SIG-M5 (cell line): ENCODE data around the gene ATP13A1.

Experiments
- DNase-seq: peaks from one replicate; lab custom pipeline; 2025; lab: John Stamatoyannopoulos, UW

The ATP13A1 gene

DNA sequence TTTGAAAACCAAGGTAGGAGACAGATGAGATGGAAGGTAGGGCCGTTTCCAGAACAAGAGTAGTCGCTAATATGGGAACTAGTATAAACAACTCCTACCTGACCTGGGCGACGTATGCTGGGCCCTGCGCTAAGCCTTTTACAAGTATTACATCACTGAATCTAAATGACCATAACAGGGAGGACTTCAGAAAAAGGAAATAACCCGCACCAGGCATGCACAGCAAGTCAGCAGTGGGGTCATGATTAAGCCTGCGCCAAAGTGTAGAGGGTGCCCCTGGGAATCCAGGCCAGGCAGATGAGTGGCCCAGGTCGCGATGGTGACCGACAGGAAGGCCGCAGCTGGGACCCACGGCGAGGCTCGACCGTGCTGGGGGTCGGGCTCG is 613 bp downstream of the ATP13A1 start:
- no peak for DNase-seq

DNA sequence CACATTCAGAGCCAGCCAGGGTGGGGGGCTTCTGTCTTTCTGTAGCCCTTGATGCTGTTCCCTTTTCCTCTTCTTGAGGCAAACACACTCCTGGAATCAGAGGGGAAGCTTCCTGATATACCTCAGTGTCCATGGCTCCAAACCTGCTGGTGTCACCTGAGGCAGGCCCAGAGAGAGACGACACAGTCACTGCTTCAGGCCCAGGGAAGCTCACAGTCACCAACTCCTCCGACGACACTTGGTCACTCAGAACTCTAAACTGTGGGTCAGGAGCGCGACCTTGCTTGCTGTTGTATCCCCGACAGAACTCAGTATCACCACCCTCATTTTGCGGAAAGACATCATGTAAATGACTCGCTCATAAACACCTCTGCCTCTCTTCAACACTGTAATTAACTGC is 1.1 kb downstream of the ATP13A1 start:
- DNase-seq = no peak

DNA sequence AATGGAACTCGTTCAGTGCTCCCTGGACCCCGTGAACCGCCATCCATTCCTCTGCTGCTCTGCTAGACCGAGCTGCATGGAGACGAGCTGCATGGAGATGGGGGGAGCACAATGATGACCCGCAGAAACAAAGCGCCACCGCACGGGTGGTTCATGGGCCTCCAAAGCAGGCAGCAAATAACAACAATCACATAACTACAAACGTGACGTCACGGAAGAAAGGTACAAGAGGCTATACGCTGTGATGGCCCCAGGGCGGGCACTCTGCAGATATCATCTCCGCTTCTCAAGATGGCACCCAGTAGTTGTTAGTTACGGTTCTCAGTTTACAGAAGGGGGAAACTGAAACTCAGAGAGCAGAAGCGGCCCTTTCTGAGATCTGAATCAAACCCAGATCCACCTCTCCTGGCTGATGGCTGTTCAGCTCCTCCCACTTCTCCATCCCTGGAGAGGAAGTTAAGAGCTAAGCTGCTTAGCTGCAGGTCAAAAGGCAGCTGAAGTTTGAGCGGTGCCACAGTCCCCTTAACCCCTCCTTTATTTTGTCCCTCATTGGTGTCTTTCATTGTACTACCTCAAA is 1.7 kb downstream of the ATP13A1 start:
- peak; percentile 63 for DNase-seq

DNA sequence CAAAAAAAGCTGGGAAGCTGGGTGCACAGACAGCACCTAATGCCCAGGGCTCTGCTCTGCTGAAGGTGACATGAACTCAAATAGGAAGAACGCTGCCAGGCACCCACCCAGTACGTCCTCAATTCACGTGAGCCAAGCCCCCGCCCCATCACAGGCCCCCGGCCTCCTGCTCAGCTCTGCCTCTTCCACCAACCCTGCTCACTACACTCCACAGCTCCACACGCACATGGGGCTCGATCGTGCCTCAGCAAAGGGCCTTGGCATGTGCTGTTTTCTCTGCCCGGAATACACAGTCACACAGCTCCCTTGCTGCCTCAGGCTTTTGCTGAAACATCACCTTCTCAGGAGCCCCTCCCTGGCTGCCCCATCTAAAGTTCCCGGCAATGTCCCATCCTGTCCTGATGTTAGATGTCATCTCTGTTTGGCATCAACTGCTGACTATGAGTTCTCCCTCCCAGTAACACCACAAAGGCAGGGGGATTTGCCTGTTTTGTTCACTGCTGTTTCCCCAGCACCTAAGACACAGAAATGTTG is 2.3 kb downstream of the ATP13A1 start:
- DNase-seq = no peak

DNA sequence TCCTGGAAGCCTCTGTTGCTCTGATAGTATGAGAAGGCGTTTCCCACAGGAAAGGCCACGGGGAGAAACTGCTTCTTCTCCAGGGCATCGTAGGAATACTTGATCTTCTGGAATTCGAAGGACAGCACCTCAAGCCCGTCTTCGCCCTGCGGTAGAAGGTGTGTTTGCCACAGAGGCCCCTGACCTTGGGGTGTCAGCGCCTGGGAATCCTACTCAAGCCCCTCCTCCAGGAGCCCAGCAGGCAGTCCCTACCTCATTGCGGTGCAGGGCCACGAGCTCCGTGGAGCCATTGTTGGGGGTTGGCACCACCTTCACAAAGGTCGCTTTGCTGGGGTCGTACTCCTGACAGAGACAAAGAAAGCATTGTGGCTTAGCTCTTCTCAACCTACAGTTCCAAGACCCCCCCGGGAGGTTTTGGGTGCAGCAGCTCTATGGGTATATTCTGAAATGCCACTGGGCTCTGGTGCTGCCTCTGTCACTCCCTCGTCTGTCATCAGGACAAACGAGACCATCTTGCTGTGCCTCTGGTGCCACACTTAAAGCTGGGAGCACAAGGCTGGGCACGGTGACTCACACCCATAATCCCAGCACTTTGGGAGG is 3.7 kb downstream of the ATP13A1 start:
- DNase-seq = no peak

DNA sequence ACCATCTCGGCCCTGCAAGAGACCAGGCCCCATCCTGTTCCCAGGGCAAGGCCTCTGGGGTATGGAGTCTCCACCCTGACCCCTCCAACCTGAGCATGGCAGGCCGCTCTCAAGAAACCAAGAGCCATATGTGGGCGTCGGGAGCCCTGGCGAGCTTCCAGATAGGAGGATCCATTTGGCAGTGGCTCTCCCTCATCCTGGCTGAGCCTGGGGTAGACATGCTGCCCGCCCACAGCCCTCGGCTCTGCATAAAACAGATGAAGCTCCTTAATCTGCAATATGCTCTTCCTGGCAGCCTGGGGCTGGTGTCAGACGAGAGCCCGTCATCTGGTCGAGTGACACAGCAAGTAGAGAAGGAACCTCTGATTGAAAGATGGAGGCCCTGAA is 6.1 kb downstream of the ATP13A1 start:
- no peak for DNase-seq

DNA sequence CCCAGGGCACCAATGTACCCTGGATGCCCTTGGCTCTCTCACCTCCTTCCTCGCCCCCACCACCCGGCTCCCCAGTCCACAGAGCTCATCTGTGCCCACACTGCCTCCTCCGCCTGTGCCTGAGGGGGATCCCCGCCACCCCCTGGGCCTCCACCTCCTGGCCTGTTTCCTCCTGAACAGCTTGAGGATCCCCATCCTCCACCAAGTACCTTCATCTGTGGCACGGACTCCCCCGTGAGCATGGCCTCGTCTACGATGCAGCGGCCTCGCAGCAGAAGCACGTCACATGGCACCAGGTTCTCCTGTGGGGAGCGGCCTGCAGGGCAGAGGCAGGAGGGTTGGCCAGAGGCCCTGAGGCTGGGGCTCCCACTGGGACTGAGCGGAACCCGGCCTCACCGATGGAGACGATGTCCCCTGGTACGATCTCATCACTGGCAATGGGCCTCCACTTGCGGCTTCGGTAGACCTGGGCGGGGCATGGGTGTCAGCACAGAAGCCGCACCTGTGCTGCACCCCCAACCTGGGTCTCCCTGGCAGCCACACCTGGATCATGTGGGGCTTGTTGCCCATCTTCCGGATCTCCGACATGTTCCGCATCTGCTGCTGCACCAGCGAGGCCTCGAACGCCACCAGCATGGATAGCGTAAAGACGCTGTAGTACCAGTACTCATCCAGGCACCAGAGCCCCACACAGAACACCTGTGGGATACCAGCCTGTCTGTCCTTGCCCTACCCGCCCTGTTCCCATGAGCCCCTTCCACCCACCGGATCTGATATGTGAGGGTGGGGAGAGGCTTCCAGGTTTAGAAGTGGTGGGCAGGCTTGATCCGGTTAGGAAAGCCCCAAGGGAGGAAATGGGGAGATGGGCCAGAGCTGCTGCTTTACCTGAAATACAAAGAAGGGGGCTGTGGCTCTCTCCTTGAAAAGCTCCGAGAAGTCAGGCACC is 6.8 kb downstream of the ATP13A1 start:
- no peak for DNase-seq

DNA sequence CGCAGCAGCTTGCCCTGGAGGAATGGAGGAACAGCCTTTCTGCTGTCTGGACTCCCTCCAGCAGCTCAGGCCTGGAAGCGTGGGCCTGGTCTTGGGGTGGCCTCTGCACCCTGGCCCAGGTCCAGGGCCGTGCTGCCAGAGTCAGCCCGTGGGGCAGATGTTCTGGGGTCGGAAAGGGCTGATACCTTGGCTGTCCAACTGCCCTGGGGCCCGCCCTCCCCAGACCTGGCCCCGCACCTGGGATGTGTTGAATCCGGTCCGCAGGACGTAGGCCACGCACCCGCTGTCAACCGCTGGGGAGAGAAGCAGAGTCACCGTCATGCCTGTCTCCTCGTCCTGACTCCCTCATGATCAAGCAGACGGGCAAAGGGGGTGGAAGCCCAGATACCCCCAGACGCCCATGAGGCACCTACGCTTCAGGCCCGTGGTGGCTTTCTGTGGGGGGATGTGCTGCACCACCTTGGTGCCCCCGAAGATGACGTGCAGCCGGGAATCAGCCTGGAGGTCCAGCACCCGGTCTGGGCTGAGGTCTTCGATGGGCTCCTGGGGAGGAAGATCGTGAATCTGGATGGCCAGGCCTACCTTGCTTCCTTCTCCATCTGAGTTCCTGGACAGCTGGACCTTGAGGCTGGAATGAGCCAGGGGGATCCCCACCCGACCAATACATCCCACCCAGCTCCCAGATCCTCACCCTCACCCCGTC is 7.7 kb downstream of the ATP13A1 start:
- no peak for DNase-seq

DNA sequence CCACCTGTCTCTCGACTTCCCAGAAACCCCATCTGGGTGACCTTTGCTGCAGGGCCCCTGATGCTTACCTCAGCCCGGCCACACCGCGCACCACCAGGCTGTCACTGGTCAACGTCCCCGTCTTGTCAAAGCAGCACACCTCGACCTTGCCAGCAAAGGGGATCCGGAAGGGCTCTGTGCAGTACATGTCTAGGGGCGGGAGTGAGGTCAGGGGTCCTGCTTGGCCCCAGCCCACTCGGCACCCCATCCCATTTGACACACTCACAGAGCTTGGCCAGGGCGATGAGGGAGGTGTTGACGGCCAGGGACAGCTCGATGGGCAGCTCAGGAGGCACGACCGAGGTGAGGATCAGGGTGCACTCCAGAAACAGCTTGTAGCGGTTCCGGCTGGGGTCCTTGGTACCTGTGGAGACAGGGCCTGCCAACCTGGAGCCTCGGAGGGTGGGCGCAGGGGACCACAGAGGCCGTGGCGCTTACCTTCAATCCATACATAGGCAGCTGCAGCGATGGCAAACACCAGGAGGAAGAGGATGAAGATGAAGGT is 8.4 kb downstream of the ATP13A1 start:
- DNase-seq = no peak

DNA sequence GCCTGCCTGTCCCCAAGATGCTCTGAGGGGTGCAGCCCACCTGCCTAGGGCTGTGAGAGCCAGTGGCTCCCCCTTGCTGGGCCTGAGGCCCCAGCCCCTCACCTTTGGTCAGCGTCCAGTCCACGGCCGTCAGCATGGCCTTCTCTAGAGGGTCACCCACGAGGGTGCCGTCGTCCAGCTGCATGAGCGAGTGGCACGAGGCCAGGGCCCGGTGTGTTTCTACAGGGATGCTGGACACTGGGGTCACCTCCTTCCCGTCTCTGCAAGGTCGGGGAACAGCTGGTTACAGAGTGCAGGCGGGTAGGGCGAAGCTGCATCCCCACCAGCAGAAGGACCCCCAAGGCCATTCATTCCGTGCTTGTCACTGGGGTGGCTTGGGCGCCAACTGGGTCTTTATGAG is 9.0 kb downstream of the ATP13A1 start:
- no peak for DNase-seq

DNA sequence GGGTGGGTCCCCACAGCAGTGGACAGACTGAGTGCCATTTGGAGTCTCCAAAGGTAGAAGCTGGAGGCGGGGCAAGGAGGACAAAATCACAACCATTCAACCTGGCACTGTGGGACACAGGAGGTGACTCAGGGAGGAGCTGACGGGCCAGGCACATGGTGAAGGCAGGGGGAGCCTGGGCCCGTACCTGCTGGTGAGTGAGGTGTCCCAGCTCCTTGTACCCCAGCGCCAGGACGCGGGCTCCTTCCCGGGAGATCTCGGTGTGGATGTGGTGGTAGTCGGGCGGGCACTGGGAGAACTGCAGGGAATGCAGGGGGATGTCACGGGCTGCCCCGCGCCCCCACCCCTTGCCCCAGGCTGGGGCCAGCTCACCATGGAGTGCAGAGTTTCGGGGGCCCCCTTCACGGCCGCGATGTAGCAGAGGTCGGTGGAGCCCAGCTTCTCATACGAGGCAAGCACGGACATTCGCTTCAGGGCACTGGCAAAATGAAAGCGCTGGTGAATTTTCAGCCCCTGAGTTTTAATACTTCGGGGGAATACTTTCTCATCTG is 9.8 kb downstream of the ATP13A1 start:
- no peak for DNase-seq

DNA sequence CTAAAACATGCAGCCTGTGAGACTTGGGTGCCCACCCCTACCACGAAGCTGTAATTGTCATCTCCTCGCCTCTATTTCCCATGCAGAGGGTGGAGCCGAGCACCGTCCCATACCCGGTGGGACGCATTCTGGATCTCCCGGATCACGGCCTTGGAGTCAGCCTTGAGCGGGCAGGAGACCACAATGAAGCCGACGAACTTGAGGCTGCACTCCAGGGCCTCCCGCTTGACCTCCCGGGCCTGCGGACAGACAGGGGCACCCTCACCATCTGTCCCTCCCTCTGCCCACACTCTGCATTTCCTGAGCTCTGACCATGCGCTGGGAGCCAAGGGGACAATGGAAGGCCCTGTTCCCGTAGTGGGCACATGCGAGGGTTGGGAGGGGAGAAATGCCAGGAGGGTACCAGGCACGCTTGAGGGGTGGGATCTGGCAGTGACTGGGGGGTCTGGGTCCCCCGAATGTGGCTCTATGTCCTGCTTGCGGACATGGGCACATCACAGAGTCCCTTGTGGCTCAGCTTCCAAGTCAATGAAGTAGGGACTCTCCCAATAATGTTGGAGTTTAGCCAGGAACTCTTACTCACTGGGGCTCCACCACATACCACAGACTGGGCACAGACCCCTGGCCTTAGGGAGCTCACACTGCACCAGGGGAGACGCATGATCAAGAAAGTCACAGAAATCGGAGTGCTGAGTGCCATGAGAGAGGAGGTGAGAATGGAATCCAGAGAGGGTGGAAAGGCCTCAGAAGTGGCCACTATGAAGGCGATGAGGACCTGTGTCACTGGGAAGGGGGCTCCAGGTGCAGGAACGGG is 10.8 kb downstream of the ATP13A1 start:
- no peak for DNase-seq

DNA sequence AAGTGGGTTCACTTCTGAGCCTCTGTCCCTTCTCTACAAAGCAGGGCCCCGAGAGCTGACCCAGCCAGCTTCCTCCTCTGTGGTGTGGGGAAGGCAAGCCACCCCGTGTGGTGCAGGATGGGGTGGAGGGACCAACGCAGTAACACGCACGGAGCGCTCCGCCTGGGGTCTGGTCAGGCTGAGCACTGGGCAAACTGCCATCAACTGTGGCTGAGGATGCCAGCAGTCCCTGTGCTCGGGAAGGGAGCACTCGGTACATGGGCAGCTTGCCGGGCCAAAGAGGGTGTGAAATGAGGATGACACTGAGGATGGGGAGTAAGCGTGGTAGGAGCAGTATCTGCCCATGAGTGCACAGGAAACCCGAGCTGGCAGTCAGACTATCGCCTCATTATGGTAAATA is 12.4 kb downstream of the ATP13A1 start:
- DNase-seq = no peak

DNA sequence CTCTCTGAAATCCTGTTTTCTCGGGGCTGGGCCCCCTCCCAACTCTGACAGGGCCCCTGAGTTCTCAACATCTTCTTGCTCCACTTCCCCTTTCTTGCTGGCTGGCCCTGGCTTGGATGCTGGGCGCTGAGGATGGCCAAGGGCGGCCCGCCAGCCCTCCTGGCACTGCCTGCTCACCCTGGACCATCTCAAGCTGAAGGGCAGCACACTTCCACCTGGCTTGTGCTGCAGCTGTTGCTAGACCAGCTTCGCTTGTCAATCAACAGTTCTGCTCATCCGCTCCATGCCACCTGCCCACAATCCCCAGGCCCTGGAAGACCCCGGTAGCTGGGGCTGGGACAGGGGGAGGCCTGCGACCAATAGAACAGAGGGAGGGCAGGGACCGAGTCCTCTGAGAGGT is 13.1 kb downstream of the ATP13A1 start:
- DNase-seq = no peak

DNA sequence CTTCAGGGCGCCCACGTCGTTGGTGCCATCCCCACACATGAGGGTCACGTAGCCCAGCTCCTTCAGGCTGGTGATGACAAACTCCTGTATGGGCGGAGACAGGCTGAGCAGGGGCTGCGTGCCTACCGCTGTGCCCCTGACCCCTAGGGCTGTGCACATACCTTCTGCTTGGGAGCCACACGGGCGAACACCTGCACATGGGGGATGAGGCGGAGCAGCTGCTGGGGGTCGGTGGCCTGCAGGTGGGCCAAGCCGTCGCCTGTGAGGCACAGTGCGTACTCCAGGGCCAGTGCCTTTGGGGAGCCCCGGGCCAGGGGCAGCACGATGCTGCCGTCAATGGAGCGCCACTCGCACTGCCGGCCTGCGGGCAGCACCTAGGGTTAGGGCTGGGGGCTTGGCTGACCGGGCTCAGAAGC is 13.9 kb downstream of the ATP13A1 start:
- DNase-seq = no peak

DNA sequence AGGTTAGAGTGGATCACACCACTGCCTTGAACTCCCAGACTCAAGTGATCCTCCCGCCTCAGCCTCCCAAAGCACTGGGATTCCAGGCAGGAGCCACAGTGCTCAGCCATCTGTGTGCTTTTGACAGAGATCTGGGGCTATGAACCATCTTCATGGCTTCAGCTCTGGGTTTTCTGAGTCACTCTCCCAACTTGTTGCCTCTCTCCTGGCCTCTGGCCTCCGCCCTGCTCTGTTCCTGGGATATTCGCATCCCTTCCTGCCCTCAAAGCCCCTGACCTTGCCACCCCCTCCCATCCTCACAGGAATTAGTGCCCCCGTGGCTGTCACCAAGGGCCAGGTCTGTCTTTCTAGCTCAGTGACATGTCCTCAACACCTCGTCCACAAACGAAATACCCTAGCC is 14.3 kb downstream of the ATP13A1 start:
- DNase-seq = no peak

DNA sequence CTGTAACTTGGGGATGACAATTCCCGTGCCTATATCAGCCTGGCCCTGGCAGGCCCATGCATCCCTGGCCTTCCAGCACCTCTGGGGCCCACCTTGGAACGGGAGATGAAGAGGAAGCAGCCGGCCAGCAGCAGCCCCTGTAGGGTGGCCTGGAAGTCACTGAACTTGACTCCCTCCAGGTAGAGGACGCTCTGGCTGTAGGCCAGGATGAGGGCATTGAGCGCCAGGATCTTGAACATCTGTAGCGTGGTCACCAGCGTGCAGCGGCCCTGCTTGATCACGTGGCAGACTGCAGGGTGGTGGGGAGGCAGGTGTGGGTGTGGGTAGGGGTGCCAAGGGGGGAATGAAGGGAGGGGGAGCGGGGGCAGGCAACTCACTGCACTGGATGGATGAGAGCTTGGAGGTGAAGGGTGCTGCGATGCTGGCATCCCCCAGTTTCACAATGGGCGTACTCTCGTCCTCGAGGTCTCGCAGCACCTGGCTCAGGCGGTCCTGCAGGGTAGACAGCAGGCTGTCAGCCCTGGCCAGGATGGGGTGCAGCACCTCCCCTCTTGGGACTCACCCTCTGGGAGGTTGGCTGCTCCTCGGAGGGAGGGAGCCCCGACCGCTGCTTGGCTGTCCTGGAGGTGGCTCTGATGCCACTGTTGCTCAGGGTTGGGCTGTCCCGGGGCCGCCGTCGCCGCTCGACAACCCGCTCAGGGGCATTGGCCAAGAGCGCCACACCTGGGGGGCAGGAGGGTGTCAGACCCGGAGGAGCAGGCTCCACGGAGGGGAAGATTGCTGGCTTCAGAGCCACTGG is 16.2 kb downstream of the ATP13A1 start:
- DNase-seq = no peak

DNA sequence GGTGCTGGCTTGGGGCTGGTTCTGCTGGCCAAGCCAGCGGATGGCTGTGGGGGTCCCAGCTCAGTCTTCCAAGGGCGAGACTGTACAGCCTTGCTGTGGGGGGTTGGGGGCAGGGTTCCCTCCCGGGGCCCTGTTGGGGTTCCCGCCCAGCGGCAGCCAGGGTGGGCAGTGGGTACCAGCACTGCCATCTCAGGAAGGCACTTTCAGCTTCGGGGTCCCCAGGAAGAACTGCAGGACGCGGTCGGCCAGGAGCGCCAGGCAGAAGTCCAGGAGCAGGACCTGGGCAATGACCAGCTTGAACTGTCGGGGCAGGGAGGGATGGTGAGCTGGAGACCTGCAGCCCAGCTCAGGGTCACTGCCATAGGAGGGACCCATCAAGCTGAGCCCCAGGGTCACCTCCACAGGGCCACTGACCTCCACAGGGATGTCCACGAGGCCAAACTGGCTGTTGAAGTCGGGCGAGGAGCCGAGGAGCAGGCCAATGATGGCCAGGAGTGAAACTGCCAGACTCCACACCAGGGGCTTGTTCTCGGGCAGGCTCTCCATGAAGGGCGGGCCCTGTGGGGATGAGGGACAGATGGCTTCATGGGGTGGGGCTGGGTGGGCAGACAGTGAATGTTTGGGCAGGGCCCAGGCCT is 18.1 kb downstream of the ATP13A1 start:
- no peak for DNase-seq

DNA sequence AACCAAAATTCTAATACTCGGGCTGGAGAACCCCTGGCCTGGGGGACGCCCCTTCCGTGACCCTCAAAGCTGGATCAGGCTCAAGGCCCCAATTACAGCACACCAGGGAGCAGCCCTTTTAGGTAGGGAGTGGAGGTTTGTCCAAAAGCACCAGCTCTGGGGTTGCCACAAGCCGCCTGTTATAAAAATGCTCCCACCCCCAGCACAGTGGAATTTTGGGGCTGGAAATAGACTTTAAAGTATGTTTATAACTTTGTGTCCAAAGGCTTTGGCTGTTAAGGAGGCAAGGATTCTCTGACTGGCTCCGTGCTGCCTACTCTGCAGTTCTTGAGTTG is 19.5 kb downstream of the ATP13A1 start:
- DNase-seq = no peak
